Inferior parietal cortex (tissue), 1 donor: Measurements from ENCODE around the gene PCSK5.
"Not testable (repeated sequence)": the region's sequence is repeated elsewhere in the genome, so short reads cannot be mapped to it uniquely, and the experiment has no call there.

ENCODE experiments used
- DNase-seq: peaks from one replicate; pipeline ENCODE4 v3.0.0-alpha.2; 2016; ENCODE audit errors: extremely low spot score

PCSK5 gene

DNA sequence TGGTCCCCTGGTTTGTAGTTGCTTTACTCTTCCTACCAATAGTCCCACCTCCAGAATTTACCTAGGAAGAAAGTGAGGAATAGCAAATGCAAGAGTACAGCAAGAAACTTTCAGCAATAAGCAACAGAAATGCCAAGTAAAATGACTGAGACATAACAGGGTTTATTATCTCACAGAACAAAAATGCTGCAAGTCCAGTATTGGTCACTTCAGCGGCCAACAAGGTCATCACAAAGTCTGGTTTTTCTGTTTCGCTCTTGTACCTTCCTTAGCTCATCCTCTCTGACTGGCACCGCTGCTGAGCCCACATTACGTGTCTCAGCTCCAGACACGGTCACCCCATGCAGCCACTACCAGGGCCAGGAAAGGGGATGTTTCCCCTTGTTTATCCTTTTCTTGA is 421.1 kb downstream of the PCSK5 start:
- DNase-seq = no peak

DNA sequence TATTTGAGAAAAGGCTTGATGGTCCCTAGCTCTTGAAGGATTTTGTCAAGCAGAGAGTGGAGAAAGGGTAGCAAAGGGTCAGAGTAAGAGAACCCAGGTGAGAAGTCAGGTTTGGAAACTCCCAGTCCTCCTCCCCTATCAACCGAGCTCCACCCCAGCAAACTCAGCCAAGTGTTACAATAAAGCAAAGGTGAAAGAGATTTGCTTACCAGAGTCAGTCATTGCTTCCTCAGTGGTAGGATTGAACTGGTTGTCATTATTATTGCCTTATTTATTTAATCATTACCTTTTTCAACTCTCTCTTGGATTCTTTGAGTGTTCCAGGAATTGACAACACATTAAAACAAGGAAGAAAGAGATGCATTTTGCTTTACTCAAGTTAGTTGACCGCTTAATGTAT is 423.3 kb downstream of the PCSK5 start:
- DNase-seq = no peak

DNA sequence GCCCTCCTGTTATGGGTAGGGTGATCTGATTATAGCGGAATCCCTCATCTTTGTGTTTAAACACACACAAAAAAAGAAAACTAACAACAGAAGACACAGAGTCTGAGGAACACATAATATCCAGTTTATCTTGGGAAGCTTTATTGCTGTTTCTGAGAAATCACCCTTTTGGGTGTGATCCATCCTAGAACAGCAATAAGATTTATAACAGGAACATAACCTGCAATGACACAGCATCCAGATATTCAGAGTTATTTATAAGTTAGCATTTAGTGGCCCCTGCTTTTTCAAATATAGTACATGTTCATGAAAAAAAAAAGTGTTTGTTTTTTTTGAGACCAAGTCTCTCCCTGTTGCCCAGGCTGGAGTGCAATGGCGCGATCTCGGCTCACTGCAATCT is 423.8 kb downstream of the PCSK5 start:
- DNase-seq = no peak

DNA sequence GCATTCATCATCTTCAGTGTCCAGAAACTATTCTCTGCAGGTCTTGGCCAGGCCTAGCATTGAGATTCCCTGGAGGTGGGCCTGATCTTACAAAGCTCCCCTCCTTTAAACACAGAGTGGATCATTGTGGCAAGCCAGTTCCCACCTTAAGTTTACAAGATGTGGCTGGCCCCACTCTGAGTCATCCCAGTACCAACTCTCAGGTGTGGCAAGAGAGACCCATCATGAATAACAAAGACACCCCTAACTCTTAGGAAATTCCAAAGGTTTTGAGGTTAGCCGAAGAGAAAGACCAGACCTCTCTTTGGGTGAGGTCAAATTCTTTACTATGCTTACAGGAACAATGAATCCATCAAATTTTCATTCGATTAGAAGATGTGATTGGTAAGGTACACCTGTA is 425.6 kb downstream of the PCSK5 start:
- DNase-seq = no peak

DNA sequence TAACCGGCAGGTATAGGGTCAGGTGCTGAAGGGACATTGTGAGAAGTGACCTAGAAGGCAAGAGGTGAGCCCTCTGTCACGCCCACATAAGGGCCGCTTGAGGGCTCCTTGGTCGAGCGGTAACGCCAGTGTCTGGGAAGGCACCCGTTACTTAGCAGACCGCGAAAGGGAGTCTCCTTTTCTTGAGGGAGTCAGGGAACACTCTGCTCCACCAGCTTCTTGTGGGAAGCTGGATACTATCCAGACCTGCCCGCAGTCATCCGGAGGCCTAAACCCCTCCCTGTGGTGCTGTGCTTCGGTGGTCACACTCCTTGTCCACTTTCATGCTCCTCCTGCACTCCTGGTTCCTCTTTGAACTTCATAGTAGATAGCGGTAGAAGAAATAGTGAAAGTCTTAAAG is 429.0 kb downstream of the PCSK5 start:
- not testable (repeated sequence) for DNase-seq

DNA sequence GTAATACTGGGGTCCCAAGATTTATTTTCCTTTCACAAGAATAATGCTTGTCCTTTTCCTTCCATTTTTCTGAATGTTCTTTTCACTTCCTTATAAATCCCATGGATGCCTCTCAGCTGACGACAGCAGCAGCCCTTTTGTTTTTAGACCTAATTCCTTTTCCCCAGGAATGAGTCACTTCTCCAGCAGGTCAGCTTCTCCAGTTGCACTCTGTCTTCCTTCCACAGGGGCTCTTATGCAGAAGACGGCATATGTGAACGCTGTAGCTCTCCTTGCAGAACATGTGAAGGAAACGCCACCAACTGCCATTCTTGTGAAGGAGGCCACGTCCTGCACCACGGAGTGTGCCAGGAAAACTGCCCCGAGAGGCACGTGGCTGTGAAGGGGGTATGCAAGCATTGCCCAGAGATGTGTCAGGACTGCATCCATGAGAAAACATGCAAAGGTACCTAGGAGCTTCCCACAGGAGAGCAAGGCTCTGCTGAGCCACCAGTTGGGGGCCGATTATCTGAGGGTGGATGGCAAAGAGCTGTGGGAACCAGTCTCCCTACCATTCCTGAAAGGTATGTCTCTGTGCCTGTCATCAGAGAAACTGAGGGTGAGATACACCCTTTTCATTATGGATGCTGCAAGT is 430.8 kb downstream of the PCSK5 start:
- DNase-seq = no peak

DNA sequence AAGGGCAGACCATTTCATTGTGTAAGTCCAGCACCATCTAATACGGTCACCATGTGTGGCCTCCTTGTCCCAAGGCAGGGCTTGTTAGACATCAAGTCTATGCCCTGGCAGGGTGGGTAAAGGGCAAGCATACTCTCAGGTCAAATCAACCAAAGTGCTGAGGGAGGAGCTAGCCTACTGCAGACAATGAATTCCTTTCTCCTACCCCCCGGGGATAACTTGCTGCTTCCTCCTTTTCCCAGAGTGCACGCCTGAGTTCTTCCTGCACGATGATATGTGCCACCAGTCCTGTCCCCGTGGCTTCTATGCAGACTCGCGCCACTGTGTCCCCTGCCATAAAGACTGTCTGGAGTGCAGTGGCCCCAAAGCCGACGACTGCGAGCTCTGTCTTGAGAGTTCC is 432.3 kb downstream of the PCSK5 start:
- DNase-seq = no peak

DNA sequence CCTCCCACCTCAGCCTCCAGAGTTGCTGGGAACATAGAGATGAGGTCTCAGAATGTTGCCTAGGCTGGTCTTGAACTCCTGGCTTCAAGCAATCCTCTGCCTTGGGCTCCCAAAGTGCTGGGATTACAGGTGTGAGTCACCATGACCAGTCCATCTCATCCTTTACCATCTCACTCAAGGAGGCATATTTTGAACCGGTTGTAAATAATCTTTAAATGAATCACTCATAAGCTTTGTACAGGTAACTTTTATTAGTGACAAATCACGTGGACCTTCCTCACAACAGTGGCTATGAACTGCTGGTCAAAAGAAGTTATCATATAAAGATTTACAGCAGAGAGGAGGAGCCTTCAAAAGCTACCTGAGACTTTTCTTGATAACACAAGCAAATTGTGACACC is 433.0 kb downstream of the PCSK5 start:
- DNase-seq = no peak

DNA sequence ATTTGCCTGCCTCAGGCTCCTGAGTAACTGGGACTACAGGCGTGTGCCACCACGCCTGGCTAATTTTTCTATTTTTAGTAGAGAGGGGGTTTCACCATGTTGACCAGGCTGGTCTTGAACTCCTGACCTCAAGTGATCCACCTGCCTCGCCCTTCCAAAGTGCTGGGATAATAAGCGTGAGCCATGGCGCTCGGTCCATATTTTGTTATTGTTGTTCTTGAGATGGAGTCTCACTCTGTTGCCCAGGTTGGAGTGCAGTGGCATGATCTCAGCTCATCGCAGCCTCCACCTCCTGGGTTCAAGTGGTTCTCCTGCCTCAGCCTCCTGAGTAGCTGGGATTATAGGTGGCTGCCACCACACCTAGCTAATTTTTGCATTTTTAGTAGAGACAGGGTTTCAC is 433.6 kb downstream of the PCSK5 start:
- DNase-seq = not testable (repeated sequence)

DNA sequence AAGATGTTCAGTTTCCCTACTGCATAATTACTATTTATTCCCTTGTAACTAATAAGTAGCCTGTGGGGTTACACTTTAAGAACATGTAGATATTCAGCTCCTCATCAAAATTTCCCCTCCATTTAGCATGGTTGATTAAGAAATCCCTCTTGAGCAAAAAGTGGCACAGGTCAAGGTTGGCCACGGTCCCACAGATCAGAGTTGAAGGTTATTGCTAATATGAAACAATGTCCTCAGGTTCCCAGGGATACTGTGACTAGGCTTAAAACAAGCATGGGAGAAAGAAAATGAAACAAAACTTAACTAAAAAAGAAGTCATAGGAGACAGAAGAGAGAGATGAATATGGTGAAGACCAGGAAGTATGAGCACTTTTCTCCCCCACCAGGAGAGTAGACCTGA is 439.6 kb downstream of the PCSK5 start:
- no peak for DNase-seq

DNA sequence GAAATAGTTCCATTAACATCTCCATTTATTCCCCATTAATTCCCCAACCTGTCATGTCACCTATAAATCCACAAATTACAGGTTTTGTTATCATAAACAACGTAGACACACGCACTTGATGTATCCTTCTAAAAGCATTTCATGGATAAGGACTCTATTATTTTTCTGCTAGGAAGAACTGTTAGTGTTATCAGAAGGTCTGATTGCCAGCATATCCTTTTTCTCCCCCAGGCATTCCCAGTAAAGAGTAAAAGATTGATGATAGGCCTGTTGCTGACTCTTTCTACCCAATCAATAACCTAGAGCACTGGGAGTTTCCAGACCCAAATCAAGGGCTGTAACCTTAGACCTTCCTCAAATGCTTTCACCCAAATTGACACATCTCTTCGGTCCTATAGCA is 442.9 kb downstream of the PCSK5 start:
- no peak for DNase-seq

DNA sequence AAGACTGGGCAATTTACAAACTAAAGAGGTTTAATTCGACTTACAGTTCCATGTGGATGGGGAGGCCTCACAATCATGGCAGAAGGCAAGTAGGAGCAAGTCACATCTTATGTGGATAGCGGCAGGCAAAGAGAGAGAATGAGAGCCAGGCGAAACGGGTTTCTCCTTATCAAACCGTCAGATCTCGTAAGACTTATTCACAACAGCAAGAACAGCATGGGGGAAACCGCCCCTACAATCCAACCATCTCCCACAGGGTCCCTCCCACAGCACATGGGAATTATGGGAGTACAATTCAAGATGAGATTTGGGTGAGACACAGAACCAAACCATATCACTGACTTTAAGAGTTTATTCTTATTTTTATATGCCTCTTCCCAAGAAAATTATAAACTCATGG is 443.5 kb downstream of the PCSK5 start:
- DNase-seq = no peak

DNA sequence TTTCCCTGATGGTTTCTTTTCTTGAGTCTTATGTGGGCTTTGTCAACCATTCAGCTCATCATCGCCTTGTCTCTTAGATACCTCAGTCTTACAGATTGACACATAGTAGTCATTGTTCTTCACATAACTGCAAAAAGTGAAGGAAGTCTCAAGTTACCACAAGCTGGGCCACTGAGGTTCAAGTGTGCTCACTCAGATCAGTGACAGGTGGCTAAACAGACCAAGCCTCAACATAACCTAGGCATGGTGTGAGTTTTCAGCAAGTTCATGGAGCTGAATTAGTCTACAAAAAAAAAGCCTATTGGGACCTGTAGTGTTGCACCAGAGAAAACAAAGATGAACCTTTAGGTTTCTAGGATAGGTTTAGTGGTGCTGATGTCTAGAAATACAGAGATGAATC is 445.6 kb downstream of the PCSK5 start:
- no peak for DNase-seq

DNA sequence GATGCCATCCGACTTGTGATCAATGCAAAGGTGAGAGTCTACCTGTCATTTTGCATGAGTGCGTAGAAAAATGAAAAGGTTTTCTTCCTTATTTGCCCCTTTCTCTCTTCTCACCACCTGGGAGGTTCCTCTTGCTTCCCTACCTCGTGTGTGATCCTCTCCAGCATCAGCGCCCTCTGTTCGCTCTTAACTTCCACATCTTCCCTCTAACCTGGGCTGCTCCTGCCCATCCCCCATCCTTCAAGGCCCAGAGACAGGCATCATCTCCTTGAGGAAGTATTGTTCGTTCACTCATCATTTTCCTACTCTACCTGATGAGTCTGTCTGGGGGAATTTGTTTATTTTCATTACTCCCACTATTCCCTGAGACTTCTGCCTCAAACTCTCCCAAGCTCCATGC is 447.9 kb downstream of the PCSK5 start:
- DNase-seq = no peak

DNA sequence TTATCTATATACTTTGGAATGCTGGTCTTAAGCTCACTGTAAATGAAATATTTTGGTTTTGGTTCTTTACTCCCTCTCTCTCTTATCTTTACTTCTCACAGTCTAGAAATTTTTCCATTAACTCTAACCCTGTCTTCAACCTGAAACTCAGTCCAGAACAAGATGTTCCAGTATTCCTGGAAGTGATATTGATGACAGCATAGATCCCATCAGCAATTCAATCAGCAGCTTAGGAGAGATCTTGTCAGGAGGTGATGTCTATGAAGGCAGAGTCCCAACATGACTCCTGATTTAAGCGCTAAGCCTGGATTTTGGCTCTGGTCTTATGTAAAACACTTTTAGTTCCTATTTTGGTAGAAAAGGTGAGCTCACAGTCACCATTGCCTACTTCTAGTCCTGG is 451.1 kb downstream of the PCSK5 start:
- no peak for DNase-seq

DNA sequence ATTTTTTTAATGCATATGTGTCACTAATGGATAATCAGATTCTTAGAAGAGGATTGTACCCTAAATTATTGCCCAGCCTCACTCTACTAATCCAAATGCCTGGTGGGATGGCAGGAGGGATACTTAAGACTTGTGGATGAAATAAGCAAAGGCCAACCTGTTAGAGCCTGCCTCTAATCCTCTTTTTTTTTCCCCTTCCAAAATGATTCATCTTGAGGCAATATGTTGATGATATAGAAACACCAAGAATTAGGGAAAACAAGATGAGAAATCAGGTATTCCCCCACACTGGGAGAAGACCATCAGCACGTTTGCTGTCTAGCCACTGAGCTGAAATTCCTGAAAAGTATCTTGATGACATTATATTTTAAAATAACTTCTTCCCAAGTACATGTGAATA is 451.7 kb downstream of the PCSK5 start:
- DNase-seq = no peak

DNA sequence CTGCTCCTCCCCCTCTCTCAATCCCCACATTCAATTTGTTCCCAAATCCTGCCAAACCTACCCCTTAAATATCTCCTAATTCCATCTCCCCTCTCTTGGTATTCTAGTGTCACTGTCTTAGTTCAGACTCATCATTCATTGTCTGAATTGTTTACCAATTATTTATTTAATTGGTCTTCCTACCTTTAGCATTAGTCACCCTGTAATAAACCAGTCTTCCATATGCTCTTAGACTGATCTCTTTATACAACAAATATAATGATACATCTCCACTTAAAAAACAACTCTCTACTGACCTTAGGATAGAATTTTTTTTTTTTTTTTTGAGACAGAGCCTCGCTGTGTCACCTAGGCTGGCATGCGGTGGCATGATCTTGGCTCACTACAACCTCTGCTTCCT is 452.4 kb downstream of the PCSK5 start:
- DNase-seq = no peak

DNA sequence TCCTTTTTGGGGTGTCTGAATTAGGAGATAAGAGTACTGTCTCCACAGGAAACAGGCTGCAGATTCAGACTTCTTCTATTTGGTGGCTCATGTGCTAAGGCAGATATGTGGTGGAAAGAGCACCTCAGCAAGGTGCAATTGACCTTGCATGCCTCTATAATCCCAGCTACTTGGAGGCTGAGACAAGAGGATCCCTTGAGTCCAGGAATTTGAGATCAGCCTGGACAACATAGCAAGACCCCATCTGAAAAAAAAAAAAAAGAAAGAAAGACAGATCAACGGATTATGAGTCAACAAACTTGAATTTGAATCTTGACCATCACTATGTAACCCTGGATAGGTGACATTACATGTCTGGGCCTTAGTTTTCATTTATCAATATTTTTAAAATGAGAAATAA is 459.4 kb downstream of the PCSK5 start:
- no peak for DNase-seq

DNA sequence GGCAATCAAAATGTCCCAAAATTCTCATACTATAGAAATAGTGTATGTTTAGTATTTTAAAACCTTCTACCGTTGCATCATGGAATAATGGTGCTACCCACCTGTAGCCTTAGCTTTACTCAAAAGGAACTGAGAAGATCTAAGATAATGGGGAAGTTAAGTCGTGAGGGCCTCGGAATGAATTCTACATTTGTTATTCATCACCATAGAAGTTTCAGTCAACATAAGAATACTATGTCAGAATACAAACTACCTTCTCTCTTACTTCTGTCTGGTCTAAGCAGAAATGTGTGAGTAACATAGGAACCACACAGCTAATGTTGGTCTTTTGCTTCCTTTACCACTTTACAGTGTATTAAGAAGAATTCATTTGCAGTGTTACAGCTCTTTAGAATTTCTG is 460.5 kb downstream of the PCSK5 start:
- DNase-seq = no peak

DNA sequence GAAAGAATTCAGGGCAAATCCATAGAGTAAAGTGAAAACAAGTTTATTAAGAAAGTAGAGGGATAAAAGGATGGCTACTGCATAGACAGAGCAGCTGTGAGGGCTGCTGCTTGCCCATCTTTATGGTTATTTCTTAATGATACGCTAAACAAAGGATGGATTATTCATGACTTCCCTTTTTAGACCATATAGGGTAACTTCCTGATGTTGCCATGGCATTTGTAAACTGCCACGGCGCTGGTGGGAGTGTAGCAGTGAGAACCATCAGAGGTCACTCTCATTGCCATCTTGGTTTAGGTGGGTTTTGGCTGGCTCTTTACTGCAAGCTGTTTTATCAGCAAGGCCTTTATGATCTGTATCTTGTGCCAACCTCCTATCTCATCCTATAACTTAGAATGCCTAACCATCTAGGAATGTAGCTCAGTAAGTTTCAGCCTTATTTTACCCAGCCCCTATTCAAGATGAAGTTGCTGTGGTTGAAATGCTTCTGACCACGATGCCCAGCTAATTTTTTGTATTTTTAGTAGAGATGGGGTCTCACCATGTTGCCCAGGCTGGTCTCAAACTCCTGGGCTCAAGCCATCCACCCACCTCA is 461.6 kb downstream of the PCSK5 start:
- no peak for DNase-seq

DNA sequence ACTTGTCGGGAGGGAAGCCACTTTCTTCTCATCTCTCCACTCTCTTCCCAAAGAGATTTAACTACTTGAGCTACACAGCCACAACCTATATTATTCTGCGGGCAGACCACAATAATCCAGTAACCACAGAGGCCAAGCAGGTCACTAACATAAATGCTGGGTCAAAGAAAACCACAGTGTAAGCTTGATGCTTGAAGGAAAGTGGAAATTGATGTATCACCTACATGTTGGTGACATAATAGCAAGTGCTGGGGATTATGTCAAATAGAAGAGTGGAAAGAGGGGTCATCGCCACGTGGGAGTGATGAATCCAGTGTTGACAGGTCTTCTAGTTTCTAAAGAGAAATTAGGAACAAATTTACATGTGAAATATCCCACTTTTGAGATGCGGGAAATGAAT is 462.8 kb downstream of the PCSK5 start:
- no peak for DNase-seq

DNA sequence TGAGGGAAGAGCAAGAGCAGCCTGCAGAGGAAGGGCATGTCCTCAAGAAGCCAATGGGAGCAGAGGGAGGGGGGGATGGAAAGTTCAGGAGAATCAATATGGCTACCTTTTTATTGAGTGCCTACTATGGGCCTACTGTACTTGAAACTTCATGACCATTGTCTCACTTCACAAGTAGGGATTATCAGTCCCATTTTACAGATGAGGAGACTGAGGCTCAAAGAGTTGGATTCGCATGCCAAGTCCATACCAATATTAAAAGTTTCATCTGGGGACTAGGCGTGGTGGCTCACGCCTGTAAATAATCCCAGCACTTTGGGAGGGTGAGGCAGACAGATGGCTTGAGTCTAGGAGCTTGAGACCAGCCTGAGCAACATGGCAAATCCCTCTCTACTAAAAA is 463.7 kb downstream of the PCSK5 start:
- no peak for DNase-seq

DNA sequence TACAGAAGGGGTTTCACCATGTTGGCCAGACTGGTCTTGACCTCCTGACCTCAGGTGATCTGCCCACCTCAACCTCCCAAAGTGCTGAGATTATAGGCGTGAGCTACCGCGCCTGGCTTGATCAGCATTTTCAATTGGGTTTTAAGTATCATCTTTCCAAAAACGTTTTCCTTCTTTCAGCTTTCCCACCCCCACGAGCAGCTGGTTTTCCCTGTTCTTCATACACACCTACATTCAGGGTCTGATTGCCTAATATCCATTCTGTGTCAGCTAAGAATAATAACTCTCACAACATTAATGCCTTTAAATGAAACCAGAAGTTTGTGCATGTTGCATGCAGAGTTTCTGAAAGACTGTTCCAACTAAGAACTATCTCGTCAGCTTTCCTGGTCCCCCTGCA is 465.4 kb downstream of the PCSK5 start:
- DNase-seq = no peak

DNA sequence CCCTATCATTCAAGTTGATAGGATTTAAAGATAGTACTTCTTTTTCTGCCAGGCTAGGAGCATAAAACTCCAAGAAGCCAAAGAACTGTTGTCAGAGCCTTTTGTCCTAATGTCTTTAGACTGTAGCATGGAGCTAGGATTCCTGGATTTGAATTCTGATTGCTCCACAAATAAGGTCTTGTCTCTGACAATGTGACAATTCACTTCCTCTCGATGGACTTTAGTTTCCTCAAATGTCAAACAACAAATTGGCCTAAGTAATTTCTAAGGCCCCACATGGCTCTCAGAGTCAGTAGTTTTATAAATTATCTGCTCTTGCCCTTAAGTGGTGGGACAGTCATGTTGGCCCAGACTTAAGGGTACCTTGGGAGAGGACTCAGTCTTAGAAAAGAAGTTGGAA is 467.1 kb downstream of the PCSK5 start:
- no peak for DNase-seq
